ENCODE measurements around the gene TCF25. TPM values are rescaled to one million over a fixed set of nuclear protein-coding genes. Genes with fewer than 3 reads are reported as not detected.

TCF25 gene
- total and polyA plus RNA-seq, 2 experiments from 2014 or later: 130 to 206 TPM

GRCh38 chr16:89953671-89954406 lies 80.4 kb downstream of the TCF25 start:
- Histone ChIP-seq H3K27me3 (no peaks in the 10 kb centered on the region), H3K4me1 (ENCODE audit: insufficient read depth) (peaks cover 4% of the 10 kb centered on the region), H3K27ac (no peak overlapping the region), H3K4me3 (no peak overlapping the region), H2AFZ (no peak overlapping the region), H3K79me2 (peaks cover 15% of the 10 kb centered on the region), H3K9me2 (replicated peaks; ENCODE audit: insufficient read depth) (no peaks in the 10 kb centered on the region), H3K4me2 (no peak overlapping the region), H4K20me1 (ENCODE audit: insufficient read depth, poor library complexity, severe bottlenecking) (peaks cover 2% of the 10 kb centered on the region), H3K9me3 (ENCODE audit: low read depth) (no peaks in the 10 kb centered on the region), H3K36me3 (replicated peaks; ENCODE audit: insufficient read depth, low read depth) (no peaks in the 10 kb centered on the region)
- TF ChIP-seq EZH2 (IDR thresholded peaks at IDR 0.05; ENCODE audit: borderline replicate concordance): no peak
- TF ChIP-seq CTCF (IDR thresholded peaks at IDR 0.05; ENCODE audit: poor library complexity): no peak
- no peak for TF ChIP-seq EZH2phosphoT487 (IDR thresholded peaks at IDR 0.05; ENCODE audit: low read depth, severe bottlenecking, unreplicated experiment)
- DNase-seq (ENCODE audit: low spot score): no peak
- 95% methylated on average over 11 of the region's 11 CpGs for whole genome bisulfite sequencing (ENCODE audit: low lambda C conversion rate, missing lambda C conversion rate)

- Histone ChIP-seq H3K9me3 (ENCODE audit: low read depth) (no peaks in the 10 kb centered on the region), H2AFZ (no peak overlapping the region), H4K20me1 (ENCODE audit: insufficient read depth, poor library complexity, severe bottlenecking) (peaks cover 2% of the 10 kb centered on the region), H3K79me2 (peaks cover 11% of the 10 kb centered on the region), H3K27ac (no peak overlapping the region), H3K27me3 (no peaks in the 10 kb centered on the region), H3K36me3 (replicated peaks; ENCODE audit: insufficient read depth, low read depth) (no peaks in the 10 kb centered on the region), H3K4me1 (ENCODE audit: insufficient read depth) (peaks cover 1% of the 10 kb centered on the region), H3K4me2 (no peak overlapping the region), H3K9me2 (replicated peaks; ENCODE audit: insufficient read depth) (no peaks in the 10 kb centered on the region), H3K4me3 (no peak overlapping the region)
- DNase-seq (ENCODE audit: low spot score): no peak
- WGBS (ENCODE audit: low lambda C conversion rate, missing lambda C conversion rate): 97% methylated on average over 15 of the region's 15 CpGs
- TF ChIP-seq EZH2phosphoT487 (IDR thresholded peaks at IDR 0.05; ENCODE audit: low read depth, severe bottlenecking, unreplicated experiment) (no peak), EZH2 (IDR thresholded peaks at IDR 0.05; ENCODE audit: borderline replicate concordance) (no peak), CTCF (IDR thresholded peaks at IDR 0.05; ENCODE audit: poor library complexity) (no peak)
These were observed 81.1 kb downstream of the TCF25 start for GRCh38 chr16:89954462-89954861.

- H3K36me3 ChIP-seq (replicated peaks; ENCODE audit: insufficient read depth, low read depth): no peaks in the 10 kb centered on the region
- H3K27me3 ChIP-seq: no peaks in the 10 kb centered on the region
- H3K27ac ChIP-seq: no peak overlapping the region
- H3K4me3 ChIP-seq: no peak overlapping the region
- peaks cover 4% of the 10 kb centered on the region for H3K79me2 ChIP-seq
- H3K4me1 ChIP-seq (ENCODE audit: insufficient read depth): no peaks in the 10 kb centered on the region
- DNase-seq (ENCODE audit: low spot score): no peak
- H3K9me3 ChIP-seq (ENCODE audit: low read depth): no peaks in the 10 kb centered on the region
- H3K4me2 ChIP-seq: no peak overlapping the region
- WGBS (ENCODE audit: low lambda C conversion rate, missing lambda C conversion rate): 95% methylated on average over 15 of the region's 15 CpGs
- no peak overlapping the region for H2AFZ ChIP-seq
- TF ChIP-seq EZH2phosphoT487 (IDR thresholded peaks at IDR 0.05; ENCODE audit: low read depth, severe bottlenecking, unreplicated experiment) (no peak), CTCF (IDR thresholded peaks at IDR 0.05; ENCODE audit: poor library complexity) (no peak), EZH2 (IDR thresholded peaks at IDR 0.05; ENCODE audit: borderline replicate concordance) (no peak)
- no peaks in the 10 kb centered on the region for H4K20me1 ChIP-seq (ENCODE audit: insufficient read depth, poor library complexity, severe bottlenecking)
- no peaks in the 10 kb centered on the region for H3K9me2 ChIP-seq (replicated peaks; ENCODE audit: insufficient read depth)
These were observed 81.8 kb downstream of the TCF25 start for GRCh38 chr16:89955001-89955685.

Data from hepatocyte (in vitro differentiated cells).